H9 (cell line): ENCODE results near the gene PEMT. TPM values are rescaled to one million over a fixed set of nuclear protein-coding genes. Genes with fewer than 3 reads are reported as not detected.

ENCODE experiments used
- DNase-seq: peaks from one replicate; pipeline ENCODE4 v3.0.0-alpha.2; 2017
- H2AFZ ChIP-seq: one replicate; pipeline ENCODE4 v1.6.1; 2013; ENCODE audit warnings: mild to moderate bottlenecking, low read length, control low read depth, moderate library complexity
- H2AK5ac ChIP-seq: 2 replicates; pipeline ENCODE4 v1.6.1; 2013; ENCODE audit warnings: low read length, control low read depth, mixed read lengths; ENCODE audit not compliant: insufficient read length
- H2BK120ac ChIP-seq: one replicate; pipeline ENCODE4 v1.6.1; 2013; ENCODE audit warnings: low read depth, mild to moderate bottlenecking, low read length, control low read depth, inconsistent platforms; ENCODE audit not compliant: poor library complexity, severe bottlenecking
- H2BK12ac ChIP-seq: 2 replicates; pipeline ENCODE4 v1.6.1; 2013; ENCODE audit warnings: low read length, control low read depth, mixed read lengths, low read depth; ENCODE audit not compliant: insufficient read length
- H2BK15ac ChIP-seq: 2 replicates; pipeline ENCODE4 v1.6.1; 2013; ENCODE audit warnings: low read depth, low read length, control low read depth
- H2BK20ac ChIP-seq: one replicate; pipeline ENCODE4 v1.6.1; 2013; ENCODE audit warnings: low read depth, mild to moderate bottlenecking, low read length, control low read depth, inconsistent platforms; ENCODE audit not compliant: poor library complexity, severe bottlenecking
- H2BK5ac ChIP-seq: 2 replicates; pipeline ENCODE4 v1.6.1; 2013; ENCODE audit warnings: low read length, control low read depth, mixed read lengths; ENCODE audit not compliant: insufficient read length
- H3K14ac ChIP-seq: 2 replicates; pipeline ENCODE4 v1.6.1; 2013; ENCODE audit warnings: low read length, control low read depth; ENCODE audit not compliant: insufficient read depth
- H3K18ac ChIP-seq: 2 replicates; pipeline ENCODE4 v1.6.1; 2013; ENCODE audit warnings: low read depth, mild to moderate bottlenecking, mixed read lengths, low read length, control low read depth; ENCODE audit not compliant: insufficient read length
- H3K23ac ChIP-seq: 2 replicates; pipeline ENCODE4 v1.6.1; 2013; ENCODE audit warnings: low read length, control low read depth, mixed read lengths, low read depth; ENCODE audit not compliant: insufficient read length
- H3K23me2 ChIP-seq: 2 replicates; pipeline ENCODE4 v1.6.1; 2013; ENCODE audit warnings: low read depth, mild to moderate bottlenecking, mixed read lengths, low read length, control low read depth; ENCODE audit not compliant: insufficient read length, poor library complexity, severe bottlenecking
- H3K27ac ChIP-seq: 2 replicates; pipeline ENCODE4 v1.5.1; 2013; ENCODE audit warnings: low read length, control low read depth, mixed read lengths, low read depth; ENCODE audit not compliant: insufficient read length
- H3K27me3 ChIP-seq: 2 replicates; pipeline ENCODE4 v1.6.1; 2013; ENCODE audit warnings: low read length, control low read depth, inconsistent platforms; ENCODE audit not compliant: insufficient read depth
- H3K4ac ChIP-seq: 2 replicates; pipeline ENCODE4 v1.6.1; 2013; ENCODE audit warnings: low read depth, mild to moderate bottlenecking, control low read depth, inconsistent platforms, low read length, moderate library complexity
- H3K4me1 ChIP-seq: 2 replicates; pipeline ENCODE4 v1.6.1; 2013; ENCODE audit warnings: low read length, control low read depth, inconsistent platforms; ENCODE audit not compliant: insufficient read depth
- H3K4me2 ChIP-seq: 2 replicates; pipeline ENCODE4 v1.6.1; 2013; ENCODE audit warnings: low read length, control low read depth, mixed read lengths; ENCODE audit not compliant: insufficient read length, insufficient read depth
- H3K56ac ChIP-seq: 2 replicates; pipeline ENCODE4 v1.6.1; 2013; ENCODE audit warnings: low read depth, mild to moderate bottlenecking, mixed read lengths, low read length, control low read depth; ENCODE audit not compliant: insufficient read length
- H3K79me1 ChIP-seq: 2 replicates; pipeline ENCODE4 v1.6.1; 2013; ENCODE audit warnings: low read depth, mild to moderate bottlenecking, moderate library complexity, low read length, control low read depth, inconsistent platforms; ENCODE audit not compliant: insufficient read depth, poor library complexity, severe bottlenecking
- H3K79me2 ChIP-seq: 2 replicates; pipeline ENCODE4 v1.6.1; 2013; ENCODE audit warnings: low read length, control low read depth, inconsistent platforms; ENCODE audit not compliant: insufficient read depth
- H3K9ac ChIP-seq: 2 replicates; pipeline ENCODE4 v1.6.1; 2013; ENCODE audit warnings: low read length, control low read depth, mixed read lengths; ENCODE audit not compliant: insufficient read length; ENCODE audit errors: extremely low read depth
- H3K9me3 ChIP-seq: one replicate; pipeline ENCODE4 v1.6.1; 2013; ENCODE audit warnings: low read depth, low read length, inconsistent platforms; ENCODE audit not compliant: control insufficient read depth
- H3T11ph ChIP-seq: one replicate; pipeline ENCODE4 v1.6.1; 2013; ENCODE audit warnings: mild to moderate bottlenecking, low read length, control low read depth, inconsistent platforms
- H4K20me1 ChIP-seq: one replicate; pipeline ENCODE4 v1.6.1; 2013; ENCODE audit not compliant: control insufficient read depth, insufficient read length, insufficient read depth
- H4K5ac ChIP-seq: 2 replicates; pipeline ENCODE4 v1.6.1; 2013; ENCODE audit warnings: low read depth, mild to moderate bottlenecking, mixed read lengths, low read length, control low read depth; ENCODE audit not compliant: insufficient read length
- H4K8ac ChIP-seq: replicated peaks from 2 replicates; pipeline ENCODE4 v1.6.1; 2013; ENCODE audit warnings: low read length, control low read depth, mixed read lengths, low read depth; ENCODE audit not compliant: insufficient read length
- H4K91ac ChIP-seq: 2 replicates; pipeline ENCODE4 v1.6.1; 2013; ENCODE audit warnings: low read depth, mild to moderate bottlenecking, moderate library complexity, mixed read lengths, low read length, control low read depth; ENCODE audit not compliant: insufficient read length
- H3K27ac Mint-ChIP-seq, 3 experiments: 2 replicates in 2 of 3; 3 replicates in 1 of 3; pipeline ENCODE4 v1.8.0; 2020 to 2021; ENCODE audit warnings: mixed read lengths in 3 of 3, mild to moderate bottlenecking in 1 of 3, moderate library complexity in 1 of 3
- H3K27me3 Mint-ChIP-seq: 2 replicates; pipeline ENCODE4 v1.8.0; 2021; ENCODE audit warnings: low read depth, mild to moderate bottlenecking, moderate library complexity, mixed read lengths
- H3K36me3 Mint-ChIP-seq, 3 experiments: 2 replicates in 2 of 3; 3 replicates in 1 of 3; pipeline ENCODE4 v1.8.0; 2020 to 2021; ENCODE audit warnings: low read depth in 3 of 3, mixed read lengths in 3 of 3; ENCODE audit not compliant: insufficient read depth in 1 of 3
- H3K4me1 Mint-ChIP-seq, 2 experiments: 2 replicates each; pipeline ENCODE4 v1.8.0; 2020; ENCODE audit warnings: mixed read lengths in 2 of 2
- H3K4me3 Mint-ChIP-seq, 2 experiments: 2 replicates in 1 of 2; 3 replicates in 1 of 2; pipeline ENCODE4 v1.8.0; 2020 to 2021; ENCODE audit warnings: mild to moderate bottlenecking in 2 of 2, mixed read lengths in 2 of 2, moderate library complexity in 1 of 2
- H3K9me3 Mint-ChIP-seq, 2 experiments: 2 replicates in 1 of 2; 3 replicates in 1 of 2; pipeline ENCODE4 v1.8.0; 2020; ENCODE audit warnings: mild to moderate bottlenecking in 2 of 2, mixed read lengths in 2 of 2, moderate library complexity in 1 of 2
- WGBS: extraction: QIAGEN DNeasy Blood & Tissue Kit; methylation state at CpG from one replicate; pipeline ENCODE4 v1.1.7; 2013; ENCODE audit warnings: missing lambda C conversion rate, low lambda C conversion rate, mixed read lengths; ENCODE audit not compliant: insufficient read length; ENCODE audit errors: extremely low coverage; 5-methylcytosine and 5-hydroxymethylcytosine counted together
- total RNA-seq: library from RNA; stranded (reverse); gene quantifications from 2 replicates; pipeline ENCODE4 v1.2.1, GENCODE V29; 2021
- TF ChIP-seq, protein P1 (sequence below): fragments of 200-600 bp; sonication (generic); conservative IDR thresholded peaks from 3 replicates; pipeline ENCODE4 v1.8.0; 2021; ENCODE audit warnings: antibody characterized with exemption, mild to moderate bottlenecking

Gene PEMT
- total RNA-seq, 1 experiment from 2014 or later: 63.2 TPM

DNA sequence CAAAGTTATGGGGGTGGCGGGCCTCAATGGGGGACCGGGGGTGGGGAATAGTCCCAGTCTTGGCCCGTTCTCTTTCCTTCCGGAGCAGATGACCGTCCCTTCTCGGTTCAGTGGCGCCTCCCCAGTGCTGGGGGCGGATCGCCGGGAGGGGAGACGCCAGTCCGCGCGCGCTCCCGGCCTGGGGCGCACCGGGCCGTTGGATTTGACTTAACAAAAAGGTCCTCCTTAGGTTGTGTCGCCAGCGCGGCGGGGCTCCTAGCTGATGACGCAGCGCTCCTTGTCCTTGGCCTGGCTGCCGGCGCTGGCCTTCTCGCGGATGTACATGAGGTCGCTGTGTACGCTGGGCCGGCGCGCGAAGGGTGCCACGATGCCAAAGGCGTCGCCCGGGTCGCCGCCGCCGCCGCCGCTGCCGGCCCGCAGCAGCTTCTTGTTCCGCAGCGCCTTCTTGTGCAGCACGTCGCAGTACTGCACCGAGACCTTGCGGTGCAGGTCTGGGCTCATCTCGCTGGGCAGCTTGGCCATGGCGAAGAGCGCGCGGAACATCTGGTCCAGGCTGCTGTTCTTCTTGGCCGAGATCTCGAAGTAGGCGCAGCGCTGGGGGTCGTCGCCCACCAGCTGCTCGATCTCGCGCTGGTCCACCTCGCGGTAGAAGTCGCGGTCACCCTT, 96.5 kb downstream of the PEMT start:
- Histone ChIP-seq H4K20me1 (no peaks in the 10 kb centered on the region), H3K14ac (peak overlapping the region; percentile 67; the same call in 1 of the 2 replicates), H3T11ph (no peak overlapping the region), H2AK5ac (no peak overlapping the region), H2BK5ac (no peak overlapping the region), H2AFZ (no peak overlapping the region), H2BK15ac (no peak overlapping the region), H3K23me2 (peaks cover 21% of the 10 kb centered on the region), H3K56ac (no peak overlapping the region), H3K4me2 (peak overlapping the region; percentile 67), H2BK12ac (no peak overlapping the region), H4K91ac (no peak overlapping the region), H4K8ac (no peak overlapping the region), H3K79me1 (no peaks in the 10 kb centered on the region), H3K4ac (no peak overlapping the region), H3K9ac (peak overlapping the region; percentile 1), H3K9me3 (no peaks in the 10 kb centered on the region), H3K79me2 (no peaks in the 10 kb centered on the region), H4K5ac (no peak overlapping the region), H3K18ac (peak overlapping the region; percentile 6), H3K4me1 (peaks cover 3% of the 10 kb centered on the region; the same call in 1 of the 2 replicates), H2BK20ac (no peak overlapping the region), H2BK120ac (no peak overlapping the region), H3K27me3 (peaks cover 8% of the 10 kb centered on the region; the same call in 1 of the 2 replicates), H3K23ac (no peak overlapping the region), H3K27ac (no peak overlapping the region)
- no CpG with 5 or more reads among the region's 71 CpGs for WGBS
- peaks cover 33 to 37% of the 10 kb centered on the region in 2 experiments for H3K4me1 Mint-ChIP-seq
- H3K27me3 Mint-ChIP-seq: peaks cover 46% of the 10 kb centered on the region
- no peaks in the 10 kb centered on the region; a peak in 1 of 5 replicates for H3K9me3 Mint-ChIP-seq
- peak overlapping the region; percentile 63 to 86 for H3K4me3 Mint-ChIP-seq
- H3K36me3 Mint-ChIP-seq: peaks cover 6 to 23% (median 21%) of the 10 kb centered on the region in 3 experiments
- DNase-seq: peak; percentile 82
- H3K27ac Mint-ChIP-seq: no peak overlapping the region; a peak in 2 of 7 replicates
- TF ChIP-seq, protein P1, sequence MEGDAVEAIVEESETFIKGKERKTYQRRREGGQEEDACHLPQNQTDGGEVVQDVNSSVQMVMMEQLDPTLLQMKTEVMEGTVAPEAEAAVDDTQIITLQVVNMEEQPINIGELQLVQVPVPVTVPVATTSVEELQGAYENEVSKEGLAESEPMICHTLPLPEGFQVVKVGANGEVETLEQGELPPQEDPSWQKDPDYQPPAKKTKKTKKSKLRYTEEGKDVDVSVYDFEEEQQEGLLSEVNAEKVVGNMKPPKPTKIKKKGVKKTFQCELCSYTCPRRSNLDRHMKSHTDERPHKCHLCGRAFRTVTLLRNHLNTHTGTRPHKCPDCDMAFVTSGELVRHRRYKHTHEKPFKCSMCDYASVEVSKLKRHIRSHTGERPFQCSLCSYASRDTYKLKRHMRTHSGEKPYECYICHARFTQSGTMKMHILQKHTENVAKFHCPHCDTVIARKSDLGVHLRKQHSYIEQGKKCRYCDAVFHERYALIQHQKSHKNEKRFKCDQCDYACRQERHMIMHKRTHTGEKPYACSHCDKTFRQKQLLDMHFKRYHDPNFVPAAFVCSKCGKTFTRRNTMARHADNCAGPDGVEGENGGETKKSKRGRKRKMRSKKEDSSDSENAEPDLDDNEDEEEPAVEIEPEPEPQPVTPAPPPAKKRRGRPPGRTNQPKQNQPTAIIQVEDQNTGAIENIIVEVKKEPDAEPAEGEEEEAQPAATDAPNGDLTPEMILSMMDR: no peak
